B cell (primary cell): ENCODE results near the gene TTC8. TPM values are rescaled to one million over a fixed set of nuclear protein-coding genes. Genes with fewer than 3 reads are reported as not detected.

Experiments
- ATAC-seq: fragments of 200-7000 bp; cut with Tn5 transposase; one replicate; pipeline ENCODE4 v1.10.0; 2021; ENCODE audit warnings: low read depth, mild to moderate bottlenecking, moderate number of reproducible peaks, moderate library complexity
- CTCF ChIA-PET: fragments of 350-600 bp; sonication (Branson Sonifier 250); formaldehyde crosslinking; loops from one replicate; lab custom pipeline; 2021; ENCODE audit warnings: antibody characterized with exemption, inconsistent platforms; lab: Charles Lee
- POLR2A ChIA-PET: fragments of 350-600 bp; sonication (Branson Sonifier 250); formaldehyde crosslinking; loops from one replicate; lab custom pipeline; 2021; ENCODE audit warnings: antibody characterized with exemption; lab: Charles Lee
- DNase-seq: peaks from one replicate; pipeline ENCODE4 v3.0.0; 2013
- H2AFZ ChIP-seq: 2 replicates; pipeline ENCODE4 v1.6.1; 2012; ENCODE audit warnings: mild to moderate bottlenecking, low read depth, low read length; ENCODE audit not compliant: insufficient read depth, poor library complexity, severe bottlenecking
- H3K27ac ChIP-seq, 2 donors: 1 replicate in 1 of 2; 2 replicates in 1 of 2; pipeline ENCODE4 v1.5.1; 2012 to 2013; ENCODE audit warnings: low read length in 2 of 2, mild to moderate bottlenecking in 2 of 2, moderate library complexity in 1 of 2
- H3K27me3 ChIP-seq, 4 experiments: fragments of 200-600 bp in 1 of 4; sonication (generic) in 1 of 4; replicated peaks in 1 of 4; 1 replicate in 2 of 4; 2 replicates in 2 of 4; pipeline versions ENCODE4 v1.6.1 to v1.7.0; 2013 to 2016; ENCODE audit warnings: low read length in 3 of 4, mild to moderate bottlenecking in 2 of 4, mixed read lengths in 1 of 4, moderate library complexity in 1 of 4; ENCODE audit not compliant: insufficient read depth in 4 of 4, control insufficient read depth in 3 of 4; ENCODE audit errors: control extremely low read depth in 1 of 4
- H3K36me3 ChIP-seq, 2 experiments: replicated peaks in 1 of 2; 1 replicate in 1 of 2; 2 replicates in 1 of 2; pipeline versions ENCODE4 v1.6.1 to v1.7.1; 2013; ENCODE audit warnings: low read length in 1 of 2; ENCODE audit not compliant: insufficient read depth in 2 of 2, control insufficient read depth in 1 of 2; ENCODE audit errors: control extremely low read depth in 1 of 2, extremely low read depth in 1 of 2
- H3K4me1 ChIP-seq, 2 donors: fragments of 200-600 bp in 1 of 2; sonication (generic) in 1 of 2; 1 replicate in 1 of 2; 2 replicates in 1 of 2; pipeline versions ENCODE4 v1.5.1 to v1.6.1; 2013 to 2017; ENCODE audit warnings: low read length in 2 of 2; ENCODE audit not compliant: control insufficient read depth in 2 of 2, insufficient read depth in 2 of 2
- H3K4me2 ChIP-seq: replicated peaks from 2 replicates; pipeline ENCODE3; 2012; ENCODE audit warnings: mild to moderate bottlenecking, low read depth, low read length; ENCODE audit not compliant: poor library complexity, severe bottlenecking
- H3K4me3 ChIP-seq, 5 experiments: fragments of 200-600 bp in 1 of 5; sonication (generic) in 1 of 5; 1 replicate in 3 of 5; 2 replicates in 2 of 5; pipeline versions ENCODE4 v1.5.1 to v1.7.0; 2011 to 2016; ENCODE audit warnings: low read length in 4 of 5, mild to moderate bottlenecking in 4 of 5, low read depth in 2 of 5, control low read depth in 1 of 5, moderate library complexity in 1 of 5; ENCODE audit not compliant: insufficient read depth in 1 of 5; ENCODE audit errors: control extremely low read depth in 1 of 5, extremely low read depth in 1 of 5
- H3K79me2 ChIP-seq: fragments of 200-600 bp; sonication (generic); one replicate; pipeline ENCODE4 v1.6.0; 2016; ENCODE audit warnings: low read length; ENCODE audit not compliant: control insufficient read depth, insufficient read depth
- H3K9ac ChIP-seq: fragments of 200-600 bp; sonication (generic); 2 replicates; pipeline ENCODE4 v1.6.1; 2017; ENCODE audit warnings: mild to moderate bottlenecking, low read length, moderate library complexity
- H3K9me3 ChIP-seq, 3 donors: one replicate each; pipeline versions ENCODE4 v1.6.1 to v1.7.1; 2013; ENCODE audit warnings: low read length in 2 of 3; ENCODE audit not compliant: control insufficient read depth in 2 of 3, insufficient read depth in 1 of 3; ENCODE audit errors: control extremely low read depth in 1 of 3
- H4K20me1 ChIP-seq: 2 replicates; pipeline ENCODE4 v1.6.0; 2012; ENCODE audit warnings: mild to moderate bottlenecking, low read length; ENCODE audit not compliant: insufficient read depth, control insufficient read depth, poor library complexity, severe bottlenecking
- H3K27ac Mint-ChIP-seq: one replicate; pipeline ENCODE4 v1.8.0; 2021; ENCODE audit warnings: mixed read lengths
- H3K27me3 Mint-ChIP-seq: one replicate; pipeline ENCODE4 v1.8.0; 2021; ENCODE audit warnings: mixed read lengths
- H3K4me1 Mint-ChIP-seq: one replicate; pipeline ENCODE4 v1.8.0; 2021; ENCODE audit warnings: mixed read lengths
- H3K4me3 Mint-ChIP-seq: one replicate; pipeline ENCODE4 v1.8.0; 2021; ENCODE audit warnings: mixed read lengths
- H3K9me3 Mint-ChIP-seq: one replicate; pipeline ENCODE4 v1.8.0; 2022; ENCODE audit warnings: mixed read lengths; ENCODE audit not compliant: insufficient read depth
- CTCF ChIP-seq: fragments of 200-600 bp; IDR thresholded peaks from one replicate; pipeline ENCODE4 v1.8.0; 2022; ENCODE audit warnings: antibody characterized with exemption, mild to moderate bottlenecking
- EZH2 ChIP-seq: IDR thresholded peaks from 2 replicates; pipeline ENCODE4 v1.6.1; 2012; ENCODE audit warnings: borderline replicate concordance, low read depth, mild to moderate bottlenecking, moderate library complexity, low read length; ENCODE audit not compliant: insufficient read depth, poor library complexity, severe bottlenecking
- WGBS: methylation state at CpG from one replicate; pipeline ENCODE4 v1.1.5; 2013; ENCODE audit warnings: missing lambda C conversion rate; ENCODE audit not compliant: insufficient coverage; 5-methylcytosine and 5-hydroxymethylcytosine counted together
- intact Hi-C: fragments of 100-400 bp; cut with micrococcal nuclease; formaldehyde crosslinking; loops from one replicate; pipeline ENCODE4 v1.10.0; 2022
- polyA plus RNA-seq: library from polyadenylated mRNA; depleted of rRNA; stranded (reverse); fragments of >200 nt; gene quantifications from 2 replicates; pipeline ENCODE4 v1.2.3, GENCODE V29; 2012
- total RNA-seq, 2 donors: library from RNA; stranded (reverse); fragments of 120-200 nt in 1 of 2; gene quantifications; 1 replicate in 1 of 2; 2 replicates in 1 of 2; pipeline versions ENCODE4 v1.2.3 to v1.2.4, GENCODE V29; 2013 to 2022

TTC8 gene
- total and polyA plus RNA-seq, 2 donors (not counting 1 experiment from before 2014, with no cell fraction given) = 2.7 to 7.2 TPM

- intact Hi-C loops = no loop called here
- H3K36me3 ChIP-seq = no peaks in the 10 kb centered on the region
- H3K4me2 ChIP-seq = no peak overlapping the region
- no peaks in the 10 kb centered on the region for H3K79me2 ChIP-seq
- POLR2A ChIA-PET = no interaction called here
- Mint-ChIP-seq H3K27me3 (peaks cover 21% of the 10 kb centered on the region), H3K4me3 (no peak overlapping the region), H3K4me1 (no peaks in the 10 kb centered on the region), H3K27ac (no peak overlapping the region), H3K9me3 (peaks cover 6% of the 10 kb centered on the region)
- no peaks in the 10 kb centered on the region for H3K4me1 ChIP-seq
- no peak overlapping the region for H3K27ac ChIP-seq
- H3K4me3 ChIP-seq = no peak overlapping the region
- no peak overlapping the region for H2AFZ ChIP-seq
- CTCF ChIA-PET = no interaction called here
- H3K9me3 ChIP-seq = peaks cover 1 to 19% (median 7%) of the 10 kb centered on the region in 3 donors
- H3K9ac ChIP-seq = no peak overlapping the region
- no peaks in the 10 kb centered on the region for H3K27me3 ChIP-seq
- DNase-seq = no peak
- TF ChIP-seq EZH2 = no peak
- TF ChIP-seq CTCF = no peak
- 67% methylated on average over 1 of the region's 1 CpG for WGBS
- no peaks in the 10 kb centered on the region for H4K20me1 ChIP-seq
- ATAC-seq = no peak
These were observed 57.8 kb downstream of the TTC8 start for GRCh38 chr14:88882236-88882635.

GRCh38 chr14:88895116-88895515, 70.7 kb downstream of the TTC8 start:
- Histone ChIP-seq H3K4me3 (no peak overlapping the region), H3K4me1 (no peaks in the 10 kb centered on the region), H3K79me2 (no peaks in the 10 kb centered on the region), H3K9ac (no peak overlapping the region), H2AFZ (no peak overlapping the region), H3K9me3 (no peaks in the 10 kb centered on the region), H4K20me1 (no peaks in the 10 kb centered on the region), H3K4me2 (no peak overlapping the region), H3K36me3 (no peaks in the 10 kb centered on the region), H3K27ac (no peak overlapping the region), H3K27me3 (peaks cover 0 to 4% (median 0%) of the 10 kb centered on the region in 4 experiments)
- H3K4me3 Mint-ChIP-seq = no peak overlapping the region
- H3K4me1 Mint-ChIP-seq = no peaks in the 10 kb centered on the region
- ChIA-PET POLR2A (no interaction called here), CTCF (no interaction called here)
- DNase-seq (no peak), ATAC-seq (no peak)
- H3K9me3 Mint-ChIP-seq = no peaks in the 10 kb centered on the region
- 100% methylated on average over 1 of the region's 4 CpGs for WGBS
- H3K27me3 Mint-ChIP-seq = peaks cover 22% of the 10 kb centered on the region
- intact Hi-C loops = no loop called here
- no peak for TF ChIP-seq EZH2
- no peak overlapping the region for H3K27ac Mint-ChIP-seq
